Endothelial cell of umbilical vein (primary cell): ENCODE results near the gene UBE2Q1.

Experiments used
- FOS ChIP-seq: IDR thresholded peaks from 2 replicates; pipeline ENCODE4 v1.6.1; 2011; ENCODE audit warnings: mild to moderate bottlenecking, low read length, moderate library complexity, borderline replicate concordance; ENCODE audit not compliant: insufficient read depth
- JUN ChIP-seq: IDR thresholded peaks from 2 replicates; pipeline ENCODE4 v1.6.1; 2011; ENCODE audit warnings: borderline replicate concordance, low read depth; ENCODE audit not compliant: insufficient read length, insufficient read depth
- POLR2AphosphoS5 ChIP-seq: IDR thresholded peaks from 2 replicates; pipeline ENCODE4 v1.6.1; 2012; ENCODE audit warnings: low read depth, mild to moderate bottlenecking, control low read depth, low read length, moderate library complexity; ENCODE audit not compliant: insufficient read depth
- TF ChIP-seq, protein P1 (sequence below), 2 donors: IDR thresholded peaks; 1 replicate in 1 of 2; 2 replicates in 1 of 2; pipeline ENCODE4 v1.5.1; 2011; ENCODE audit warnings: low read length in 2 of 2, mild to moderate bottlenecking in 2 of 2, moderate library complexity in 2 of 2, control low read depth in 1 of 2, inconsistent platforms in 1 of 2, low read depth in 1 of 2; ENCODE audit not compliant: insufficient read depth in 1 of 2; ENCODE audit errors: extremely low read depth in 1 of 2

DNA sequence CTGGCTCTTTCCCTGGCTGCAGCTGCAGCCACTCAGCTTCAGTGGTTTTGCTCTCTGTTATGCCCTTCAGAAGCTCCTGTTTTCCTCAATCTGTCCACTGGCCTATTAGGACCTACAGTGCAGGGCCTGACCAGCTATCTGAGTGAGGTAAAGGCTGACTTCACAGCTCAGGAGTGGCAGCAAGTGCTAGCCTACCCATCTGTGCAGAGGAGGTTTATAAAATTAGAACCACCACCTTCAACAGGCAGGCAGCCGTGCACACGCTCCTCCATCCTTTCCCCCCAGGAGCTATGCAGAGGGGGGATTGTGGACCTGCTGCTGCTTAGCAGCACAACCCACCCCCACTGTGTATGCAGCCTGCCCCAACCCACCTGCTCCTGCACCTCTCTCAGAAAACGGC is 41.2 kb upstream of the UBE2Q1 start:
- TF ChIP-seq, protein P1, sequence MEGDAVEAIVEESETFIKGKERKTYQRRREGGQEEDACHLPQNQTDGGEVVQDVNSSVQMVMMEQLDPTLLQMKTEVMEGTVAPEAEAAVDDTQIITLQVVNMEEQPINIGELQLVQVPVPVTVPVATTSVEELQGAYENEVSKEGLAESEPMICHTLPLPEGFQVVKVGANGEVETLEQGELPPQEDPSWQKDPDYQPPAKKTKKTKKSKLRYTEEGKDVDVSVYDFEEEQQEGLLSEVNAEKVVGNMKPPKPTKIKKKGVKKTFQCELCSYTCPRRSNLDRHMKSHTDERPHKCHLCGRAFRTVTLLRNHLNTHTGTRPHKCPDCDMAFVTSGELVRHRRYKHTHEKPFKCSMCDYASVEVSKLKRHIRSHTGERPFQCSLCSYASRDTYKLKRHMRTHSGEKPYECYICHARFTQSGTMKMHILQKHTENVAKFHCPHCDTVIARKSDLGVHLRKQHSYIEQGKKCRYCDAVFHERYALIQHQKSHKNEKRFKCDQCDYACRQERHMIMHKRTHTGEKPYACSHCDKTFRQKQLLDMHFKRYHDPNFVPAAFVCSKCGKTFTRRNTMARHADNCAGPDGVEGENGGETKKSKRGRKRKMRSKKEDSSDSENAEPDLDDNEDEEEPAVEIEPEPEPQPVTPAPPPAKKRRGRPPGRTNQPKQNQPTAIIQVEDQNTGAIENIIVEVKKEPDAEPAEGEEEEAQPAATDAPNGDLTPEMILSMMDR (IDR thresholded peaks at IDR 0.05; ENCODE audit: extremely low read depth in 1 of 2, insufficient read depth in 1 of 2, low read depth in 1 of 2, low read length in 2 of 2), result no peak
- TF ChIP-seq FOS, result no peak
- TF ChIP-seq POLR2AphosphoS5, result no peak
- TF ChIP-seq JUN, result no peak
